Adipocyte (in vitro differentiated cells): ENCODE results near the gene CHD9NB.
"Not testable (repeated sequence)": the region's sequence is repeated elsewhere in the genome, so short reads cannot be mapped to it uniquely, and the experiment has no call there.

Experiments
- DNase-seq: peaks from one replicate; pipeline ENCODE4 v3.0.0-alpha.2; 2015; ENCODE audit warnings: low read depth
- H3K27me3 ChIP-seq: replicated peaks from 2 replicates; pipeline ENCODE4 v1.7.0; 2013; ENCODE audit warnings: mild to moderate bottlenecking, low read length, moderate library complexity; ENCODE audit not compliant: control insufficient read depth, insufficient read depth
- H3K36me3 ChIP-seq: 2 replicates; pipeline ENCODE4 v1.7.0; 2013; ENCODE audit warnings: low read length, mild to moderate bottlenecking, moderate library complexity; ENCODE audit not compliant: control insufficient read depth, insufficient read depth, severe bottlenecking
- H3K4me1 ChIP-seq: 2 replicates; pipeline ENCODE4 v1.7.0; 2013; ENCODE audit warnings: mild to moderate bottlenecking, low read length, moderate library complexity; ENCODE audit not compliant: control insufficient read depth, insufficient read depth
- H3K4me3 ChIP-seq: 2 replicates; pipeline ENCODE4 v1.7.0; 2013; ENCODE audit warnings: mild to moderate bottlenecking, low read length, moderate library complexity
- H3K9ac ChIP-seq: 2 replicates; pipeline ENCODE4 v1.7.0; 2013; ENCODE audit warnings: mild to moderate bottlenecking, low read length, moderate library complexity
- H3K9me3 ChIP-seq: 2 replicates; pipeline ENCODE4 v1.7.0; 2013; ENCODE audit warnings: mild to moderate bottlenecking, low read length, moderate library complexity; ENCODE audit not compliant: control insufficient read depth

The CHD9NB gene

GRCh38 chr16:53082509-53082908 lies 29.8 kb upstream of the CHD9NB start:
- no peak for DNase-seq
- Histone ChIP-seq H3K9ac (no peak overlapping the region), H3K4me1 (peaks cover 64% of the 10 kb centered on the region), H3K27me3 (no peaks in the 10 kb centered on the region), H3K9me3 (no peaks in the 10 kb centered on the region), H3K4me3 (no peak overlapping the region), H3K36me3 (no peaks in the 10 kb centered on the region)

GRCh38 chr16:53081686-53082407 lies 29.1 kb upstream of the CHD9NB start:
- Histone ChIP-seq H3K9ac (no peak overlapping the region), H3K36me3 (no peaks in the 10 kb centered on the region), H3K9me3 (no peaks in the 10 kb centered on the region), H3K27me3 (no peaks in the 10 kb centered on the region), H3K4me3 (no peak overlapping the region), H3K4me1 (peaks cover 58% of the 10 kb centered on the region)
- DNase-seq, result no peak

GRCh38 chr16:53081032-53081424 lies 28.3 kb upstream of the CHD9NB start:
- H3K4me1 ChIP-seq, result peaks cover 49% of the 10 kb centered on the region
- H3K27me3 ChIP-seq, result no peaks in the 10 kb centered on the region

GRCh38 chr16:53080345-53081031 lies 27.8 kb upstream of the CHD9NB start:
- Histone ChIP-seq H3K4me1 (peaks cover 44% of the 10 kb centered on the region), H3K4me3 (peak overlapping the region; percentile 64), H3K36me3 (no peaks in the 10 kb centered on the region), H3K9me3 (no peaks in the 10 kb centered on the region), H3K27me3 (no peaks in the 10 kb centered on the region), H3K9ac (peak overlapping the region; percentile 69)
- DNase-seq, result peak; percentile 95

More at GRCh38 chr16:53081032-53081424, 28.3 kb upstream of the CHD9NB start:
- Histone ChIP-seq H3K9me3 (no peaks in the 10 kb centered on the region), H3K9ac (peak overlapping the region; percentile 69), H3K36me3 (no peaks in the 10 kb centered on the region), H3K4me3 (peak overlapping the region; percentile 64)
- DNase-seq, result no peak

- no peak overlapping the region for H3K4me3 ChIP-seq
- H3K36me3 ChIP-seq, result no peaks in the 10 kb centered on the region
- H3K9me3 ChIP-seq, result no peaks in the 10 kb centered on the region
- peaks cover 28% of the 10 kb centered on the region for H3K4me1 ChIP-seq
- H3K9ac ChIP-seq, result no peak overlapping the region
- no peaks in the 10 kb centered on the region for H3K27me3 ChIP-seq
- DNase-seq, result no peak
Observed at GRCh38 chr16:53078765-53079485, 26.2 kb upstream of the CHD9NB start.

GRCh38 chr16:53078247-53078646 lies 25.6 kb upstream of the CHD9NB start:
- H3K27me3 ChIP-seq, result no peaks in the 10 kb centered on the region
- H3K4me3 ChIP-seq, result no peak overlapping the region
- H3K36me3 ChIP-seq, result no peaks in the 10 kb centered on the region
- H3K9me3 ChIP-seq, result no peaks in the 10 kb centered on the region
- peaks cover 25% of the 10 kb centered on the region for H3K4me1 ChIP-seq
- no peak overlapping the region for H3K9ac ChIP-seq
- DNase-seq, result no peak

- DNase-seq, H3K9ac ChIP-seq, H3K9me3 ChIP-seq, H3K27me3 ChIP-seq, H3K4me3 ChIP-seq, H3K36me3 ChIP-seq: not testable (repeated sequence)
- peaks cover 26% of the 10 kb centered on the region for H3K4me1 ChIP-seq
Observed at GRCh38 chr16:53075461-53075860, 22.8 kb upstream of the CHD9NB start.

- H3K36me3 ChIP-seq, H3K27me3 ChIP-seq, H3K9me3 ChIP-seq, H3K9ac ChIP-seq, DNase-seq, H3K4me3 ChIP-seq: not testable (repeated sequence)
- peaks cover 15% of the 10 kb centered on the region for H3K4me1 ChIP-seq
Observed at GRCh38 chr16:53074296-53074695, 21.6 kb upstream of the CHD9NB start.

- H3K27me3 ChIP-seq, result no peaks in the 10 kb centered on the region
- H3K9me3 ChIP-seq, result no peaks in the 10 kb centered on the region
- no peak overlapping the region for H3K9ac ChIP-seq
- H3K4me1 ChIP-seq, result peaks cover 15% of the 10 kb centered on the region
- H3K4me3 ChIP-seq, result no peak overlapping the region
- no peak for DNase-seq
- peaks cover 8% of the 10 kb centered on the region for H3K36me3 ChIP-seq
Observed at GRCh38 chr16:53073022-53073421, 20.3 kb upstream of the CHD9NB start.

GRCh38 chr16:53071748-53072301 lies 19.1 kb upstream of the CHD9NB start:
- peaks cover 9% of the 10 kb centered on the region for H3K36me3 ChIP-seq
- no peaks in the 10 kb centered on the region for H3K27me3 ChIP-seq
- no peak for DNase-seq
- peaks cover 15% of the 10 kb centered on the region for H3K4me1 ChIP-seq
- no peaks in the 10 kb centered on the region for H3K9me3 ChIP-seq
- H3K4me3 ChIP-seq, result no peak overlapping the region
- H3K9ac ChIP-seq, result peak overlapping the region; percentile 1

- no peak overlapping the region for H3K9ac ChIP-seq
- H3K36me3 ChIP-seq, result peaks cover 9% of the 10 kb centered on the region
- no peaks in the 10 kb centered on the region for H3K9me3 ChIP-seq
- DNase-seq, result no peak
- no peak overlapping the region for H3K4me3 ChIP-seq
- H3K27me3 ChIP-seq, result no peaks in the 10 kb centered on the region
- H3K4me1 ChIP-seq, result peaks cover 30% of the 10 kb centered on the region
Observed at GRCh38 chr16:53069772-53070171, 17.1 kb upstream of the CHD9NB start.
